NCI-H128 (cell line): ENCODE measurements around the gene TMA16.
"Not testable (repeated sequence)": the region's sequence is repeated elsewhere in the genome, so short reads cannot be mapped to it uniquely, and the experiment has no call there.

Source experiments
- DNase-seq: peaks from one replicate; lab custom pipeline; 2025; ENCODE audit not compliant: unreplicated experiment; lab: John Stamatoyannopoulos, UW

TMA16 gene

DNA sequence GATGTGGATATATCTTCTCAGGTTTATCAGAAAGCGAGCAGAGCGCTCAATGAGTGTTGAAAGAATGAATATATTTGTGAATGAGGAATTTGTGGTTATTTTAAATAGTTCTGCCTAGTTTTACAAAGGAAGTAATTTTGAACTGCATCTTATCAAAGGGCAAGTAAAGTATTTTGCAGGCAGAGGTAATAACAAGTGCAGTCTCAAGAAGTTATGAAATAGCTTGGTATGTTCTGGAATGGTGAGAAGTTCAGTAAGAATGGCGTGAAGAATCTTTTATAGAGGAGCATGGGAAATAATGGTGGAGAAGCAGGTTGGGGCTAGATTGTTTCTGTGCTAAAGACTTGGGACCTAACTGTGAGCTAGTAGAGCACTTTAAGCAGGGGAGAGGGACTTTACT is 10.9 kb downstream of the TMA16 start:
- DNase-seq, result no peak

DNA sequence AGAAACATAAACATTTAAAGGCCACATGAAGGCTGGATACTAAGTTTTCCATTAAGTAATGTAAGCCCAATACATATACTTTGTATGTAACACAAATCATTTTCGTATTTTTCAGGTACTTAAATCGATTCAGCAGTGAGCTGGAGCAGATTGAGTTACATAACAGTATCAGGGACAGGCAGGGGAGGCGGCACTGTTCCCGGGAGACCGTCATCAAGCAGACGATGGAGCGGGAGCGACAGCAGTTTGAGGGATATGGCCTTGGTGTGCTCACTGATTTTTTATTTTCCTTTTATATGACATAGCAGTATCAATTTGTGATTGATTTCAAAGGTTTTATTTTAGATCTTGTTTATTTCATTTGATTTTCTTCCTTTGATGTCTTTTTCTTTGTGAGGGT is 20.7 kb downstream of the TMA16 start:
- no peak for DNase-seq

GRCh38 chr4:163523791-163524365 is 29.4 kb downstream of the TMA16 start:
- DNase-seq, result no peak

DNA sequence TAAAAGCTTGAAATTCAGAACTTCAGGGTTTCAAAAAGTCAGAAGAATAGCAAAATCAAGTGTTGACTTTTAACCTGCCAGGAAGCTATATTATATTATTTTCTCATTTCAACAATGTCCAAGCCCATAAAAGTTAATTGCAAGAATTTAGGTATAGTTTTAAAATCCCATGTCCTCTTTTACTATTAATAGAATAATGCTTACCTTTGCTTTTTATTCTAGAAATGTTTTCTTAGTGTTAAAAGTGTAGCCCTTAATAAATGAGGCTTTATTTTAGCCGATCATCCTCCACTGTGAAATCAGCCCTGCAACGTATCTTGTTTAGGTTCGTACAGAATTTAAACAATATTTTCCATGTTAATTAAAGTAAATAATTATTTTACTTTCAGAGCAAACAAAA is 31.5 kb downstream of the TMA16 start:
- no peak for DNase-seq

GRCh38 chr4:163527172-163527571 is 32.7 kb downstream of the TMA16 start:
- no peak for DNase-seq

DNA sequence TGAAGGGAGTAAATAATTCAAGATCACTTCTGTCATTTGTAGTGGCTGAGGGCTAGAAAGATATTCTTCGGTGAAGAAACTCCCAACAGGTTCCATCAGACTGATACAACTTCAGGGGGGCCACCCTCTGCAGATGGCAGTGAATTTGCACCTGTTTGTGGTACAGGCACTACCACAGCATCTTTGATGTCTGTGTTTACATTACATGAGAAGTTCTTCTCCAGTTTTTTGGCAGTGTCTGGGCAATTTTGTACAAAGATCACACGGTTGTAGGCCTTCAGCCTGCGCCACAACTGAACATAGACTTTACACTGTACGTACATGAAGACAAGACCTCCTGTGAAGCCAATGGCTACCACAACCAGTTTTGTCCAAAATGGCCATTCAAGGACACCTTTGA is 34.2 kb downstream of the TMA16 start:
- no peak for DNase-seq

GRCh38 chr4:163534056-163534455 is 39.6 kb downstream of the TMA16 start:
- no peak for DNase-seq

- no peak for DNase-seq
Observed at GRCh38 chr4:163535657-163536056, 41.2 kb downstream of the TMA16 start.

GRCh38 chr4:163536091-163536490 is 41.6 kb downstream of the TMA16 start:
- DNase-seq, result no peak

DNA sequence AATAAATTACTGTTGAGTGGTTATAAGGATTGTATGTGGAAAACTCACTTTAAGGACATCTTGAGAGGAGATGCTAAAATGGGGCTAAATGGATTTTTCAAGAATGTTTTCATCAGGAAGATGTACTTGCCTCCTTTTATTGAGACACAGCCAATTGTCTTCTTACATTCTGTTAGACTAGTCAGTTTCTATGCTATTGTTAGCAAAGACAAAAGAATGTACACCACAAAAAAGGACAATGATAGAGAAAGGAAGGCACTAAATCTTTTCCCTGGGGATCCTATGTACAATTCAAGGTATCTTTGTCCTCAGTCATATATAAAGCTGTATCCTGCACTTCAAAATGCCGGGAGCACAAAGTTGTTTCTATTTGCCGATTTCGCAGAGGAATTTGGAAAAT is 42.6 kb downstream of the TMA16 start:
- DNase-seq, result no peak

DNA sequence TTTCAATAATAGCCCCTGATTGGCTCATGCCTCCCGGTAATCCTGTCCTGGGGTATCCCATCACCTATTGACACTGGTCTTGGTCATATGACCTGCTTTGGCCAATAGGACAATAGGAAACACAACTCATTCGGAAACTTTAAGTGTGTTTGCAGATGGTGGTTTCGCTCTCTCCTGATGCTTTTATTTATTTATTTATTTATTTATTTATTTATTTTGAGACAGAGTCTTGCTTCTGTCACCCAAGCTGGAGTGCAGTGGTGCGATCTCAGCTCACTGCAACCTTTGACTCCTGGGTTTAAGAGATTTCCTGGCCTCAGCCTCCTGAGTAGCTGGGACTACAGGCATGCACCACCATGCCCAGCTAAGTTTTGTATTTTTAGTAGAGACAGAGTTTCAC is 44.3 kb downstream of the TMA16 start:
- not testable (repeated sequence) for DNase-seq

- DNase-seq, result no peak
Observed at GRCh38 chr4:163540448-163540847, 46.0 kb downstream of the TMA16 start.

GRCh38 chr4:163540977-163541376 is 46.5 kb downstream of the TMA16 start:
- DNase-seq, result no peak

GRCh38 chr4:163542275-163542674 is 47.8 kb downstream of the TMA16 start:
- no peak for DNase-seq

DNA sequence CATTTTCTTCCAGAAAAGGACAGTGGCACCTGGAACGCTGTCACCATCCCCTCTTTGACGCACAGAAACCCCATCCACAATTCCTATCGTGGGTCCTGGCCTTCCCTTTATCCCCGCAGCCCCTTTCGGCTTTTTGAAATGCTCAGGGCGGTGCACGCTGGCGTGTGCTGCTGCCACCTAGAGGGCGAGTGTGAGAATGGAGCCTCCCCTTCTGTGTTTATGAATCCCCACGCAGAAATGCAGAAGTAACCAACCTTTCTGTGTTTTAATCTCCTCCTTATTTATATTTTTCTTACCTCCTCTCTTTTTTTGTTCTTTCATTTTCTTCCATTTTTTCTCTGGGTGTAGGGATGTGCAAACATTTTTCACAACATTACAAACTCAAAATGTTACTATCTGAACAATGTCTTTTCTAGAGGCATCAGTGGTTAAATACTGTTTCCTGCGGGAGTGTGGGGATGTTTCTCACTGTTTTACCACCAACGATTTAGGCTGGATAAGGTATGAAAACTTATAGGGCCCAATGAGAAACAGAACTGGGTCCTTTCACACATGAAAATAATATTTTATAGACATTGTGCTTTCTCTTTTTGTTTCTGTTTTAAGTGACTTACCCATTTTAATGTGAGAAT is 50.0 kb downstream of the TMA16 start:
- DNase-seq, result no peak

DNA sequence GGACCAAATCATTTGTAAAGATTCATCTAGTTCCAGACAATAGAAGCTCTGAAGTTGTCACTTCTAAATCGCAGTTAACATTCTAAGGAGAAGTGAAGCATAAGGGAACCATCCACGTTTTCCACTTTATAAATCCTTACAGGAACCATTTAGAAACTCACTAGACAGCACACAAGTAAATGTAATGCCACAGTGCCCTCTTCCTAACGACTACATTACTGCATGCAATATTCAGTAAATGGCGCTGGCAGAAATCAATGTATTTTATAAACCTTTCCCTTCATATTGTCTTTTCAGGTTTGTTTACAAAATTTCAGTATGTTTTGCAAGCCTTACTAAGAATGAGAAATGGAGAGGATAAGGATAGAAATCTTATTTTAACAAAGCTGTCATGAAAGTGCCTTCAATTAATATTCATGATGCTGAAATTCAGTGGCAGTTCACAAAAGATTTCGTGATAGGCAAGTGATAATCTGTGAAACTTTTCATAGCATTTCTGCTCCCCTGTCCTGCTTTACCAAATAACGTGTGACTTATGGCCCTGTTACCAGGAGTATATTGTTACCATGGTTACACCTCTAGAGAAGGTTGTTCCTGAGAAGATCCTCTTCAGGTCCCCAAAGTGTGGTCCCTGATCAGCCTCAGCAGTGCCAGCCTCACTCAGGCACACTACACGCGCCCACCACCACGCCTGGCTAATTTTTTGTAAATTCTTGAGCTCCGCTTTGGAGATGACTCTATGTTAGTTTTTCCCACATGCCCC is 54.2 kb downstream of the TMA16 start:
- no peak for DNase-seq

GRCh38 chr4:163550869-163551267 is 56.4 kb downstream of the TMA16 start:
- DNase-seq, result no peak

DNA sequence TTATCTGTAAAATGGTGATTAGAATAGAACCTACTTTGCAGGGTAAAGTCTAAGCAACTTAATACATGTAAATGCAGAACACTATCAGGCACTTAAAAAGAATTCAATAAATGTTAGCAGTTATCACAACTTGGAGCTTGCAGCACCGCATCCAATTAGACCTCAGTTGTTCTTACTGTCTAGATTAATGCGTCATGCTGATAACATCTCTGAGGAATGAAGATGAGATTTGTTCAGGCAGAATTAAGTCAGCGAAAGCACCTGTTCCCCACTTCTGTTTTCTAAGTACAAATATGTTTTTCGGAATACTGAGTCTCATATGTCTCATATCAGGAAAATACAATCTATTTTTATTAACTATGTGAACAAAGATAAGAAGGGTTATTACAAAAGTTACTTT is 58.7 kb downstream of the TMA16 start:
- DNase-seq, result no peak

DNA sequence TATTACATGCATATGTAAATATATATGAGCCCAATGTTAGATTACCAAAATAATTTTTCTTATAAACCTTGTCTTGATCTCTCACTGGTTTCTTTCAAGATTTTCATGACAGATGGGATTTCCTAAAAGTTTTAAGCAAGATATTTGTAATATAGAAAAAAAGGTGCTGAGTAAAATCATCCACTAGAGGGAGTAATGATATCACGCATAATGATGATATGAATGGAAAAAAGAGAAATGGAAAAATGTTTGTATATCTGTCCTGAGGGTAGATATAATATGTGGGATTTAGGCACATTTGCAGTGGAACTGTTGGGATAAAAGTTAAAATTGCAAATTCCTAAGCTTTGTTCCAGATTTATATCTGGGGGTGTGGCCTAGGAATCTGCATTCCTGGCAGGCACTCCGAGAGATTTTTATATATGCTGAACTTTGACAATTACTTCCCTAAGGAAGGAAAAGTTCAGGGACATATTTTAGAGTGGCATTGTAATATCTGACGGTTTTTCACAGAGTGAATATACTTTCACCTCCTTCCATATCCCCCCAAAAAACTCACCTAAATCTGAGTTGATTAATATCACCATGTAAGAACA is 60.5 kb downstream of the TMA16 start:
- no peak for DNase-seq

GRCh38 chr4:163556177-163556576 is 61.7 kb downstream of the TMA16 start:
- DNase-seq, result no peak

- no peak for DNase-seq
Observed at GRCh38 chr4:163556650-163557391, 62.3 kb downstream of the TMA16 start.
